Right lobe of liver (tissue), 6 donors: ENCODE results near the gene NCK1. TPM values are rescaled to one million over a fixed set of nuclear protein-coding genes. Genes with fewer than 3 reads are reported as not detected.

ENCODE experiments used
- ATAC-seq, 4 donors: fragments of 200-7000 bp; cut with Tn5 transposase; one replicate each; pipeline ENCODE4 v1.9.1; 2020; ENCODE audit warnings: mild to moderate bottlenecking in 4 of 4, moderate library complexity in 4 of 4
- DNase-seq, 3 donors: peaks; one replicate each; pipeline ENCODE4 v3.0.0-alpha.2; 2020
- H3K27ac ChIP-seq, 3 donors: fragments of 200-600 bp; one replicate each; pipeline ENCODE4 v1.8.0; 2022
- H3K27me3 ChIP-seq, 2 donors: fragments of 200-600 bp; one replicate each; pipeline ENCODE4 v1.8.0; 2022
- H3K36me3 ChIP-seq, 4 donors: fragments of 200-600 bp; sonication (generic) in 1 of 4; one replicate each; pipeline versions ENCODE4 v1.5.1 to v1.8.0; 2017 to 2022; ENCODE audit warnings: control low read depth in 1 of 4
- H3K4me1 ChIP-seq, 4 donors: fragments of 200-600 bp; sonication (generic) in 1 of 4; one replicate each; pipeline versions ENCODE4 v1.5.1 to v1.8.0; 2017 to 2022; ENCODE audit warnings: control low read depth in 1 of 4
- H3K4me3 ChIP-seq, 3 donors: fragments of 200-600 bp; one replicate each; pipeline ENCODE4 v1.8.0; 2022
- H3K9me3 ChIP-seq, 4 donors: fragments of 200-600 bp; sonication (generic) in 1 of 4; one replicate each; pipeline versions ENCODE4 v1.5.1 to v1.8.0; 2017 to 2022; ENCODE audit warnings: control low read depth in 1 of 4
- POLR2A ChIP-seq: fragments of 450-650 bp; IDR thresholded peaks from one replicate; pipeline ENCODE4 v1.6.1; 2017; ENCODE audit warnings: antibody characterized with exemption, mild to moderate bottlenecking
- WGBS: methylation state at CpG from one replicate; pipeline ENCODE4 v1.1.6; 2018; ENCODE audit warnings: low coverage, low lambda C conversion rate; ENCODE audit not compliant: insufficient coverage; ENCODE audit errors: missing lambda C conversion rate; 5-methylcytosine and 5-hydroxymethylcytosine counted together
- intact Hi-C, 2 donors: fragments of 100-400 bp; cut with DNase I; formaldehyde crosslinking; loops; one replicate each; pipeline versions ENCODE4 v1.11.2 to v1.14.1; 2022
- total RNA-seq, 6 experiments: library from RNA; depleted of rRNA in 2 of 6; stranded (reverse); fragments of >200 nt in 2 of 6; fragmentation: NEBNext Ultra II Directional in 3 of 6; extraction: Animal tissue kit (Norgen Biotek cat#: 25700) in 3 of 6; gene quantifications; one replicate each; pipeline versions ENCODE4 v1.1.0 to v1.2.4, GENCODE V29; 2016 to 2023
- TF ChIP-seq, protein P1 (sequence below), 4 donors: fragments of 200-600 bp in 3 of 4; fragments of 450-650 bp in 1 of 4; IDR thresholded peaks; one replicate each; pipeline versions ENCODE4 v1.5.1 to v1.8.0; 2016 to 2022; ENCODE audit warnings: antibody characterized with exemption in 4 of 4, mild to moderate bottlenecking in 2 of 4
- donor health status: DM: no; HTN: yes; CAD: no.
- donor health status: DM: no; HTN: no; CAD: no.
- donor health status: DM: no; HTN: no; CAD: no.
- donor health status: DM: no; HTN: yes; CAD: no.
- donor health status: DM: no; HTN: yes; CAD: no.

The NCK1 gene
- total RNA-seq, 6 experiments from 2014 or later, result 21.4 to 27.0 (median 23.7) TPM

- Histone ChIP-seq H3K27me3 (no peaks in the 10 kb centered on the region), H3K4me3 (no peak overlapping the region), H3K9me3 (no peaks in the 10 kb centered on the region), H3K27ac (no peak overlapping the region), H3K36me3 (no peaks in the 10 kb centered on the region), H3K4me1 (peaks cover 0 to 3% (median 0%) of the 10 kb centered on the region in 4 donors)
- intact Hi-C loops, result no loop called here
- TF ChIP-seq, protein P1, sequence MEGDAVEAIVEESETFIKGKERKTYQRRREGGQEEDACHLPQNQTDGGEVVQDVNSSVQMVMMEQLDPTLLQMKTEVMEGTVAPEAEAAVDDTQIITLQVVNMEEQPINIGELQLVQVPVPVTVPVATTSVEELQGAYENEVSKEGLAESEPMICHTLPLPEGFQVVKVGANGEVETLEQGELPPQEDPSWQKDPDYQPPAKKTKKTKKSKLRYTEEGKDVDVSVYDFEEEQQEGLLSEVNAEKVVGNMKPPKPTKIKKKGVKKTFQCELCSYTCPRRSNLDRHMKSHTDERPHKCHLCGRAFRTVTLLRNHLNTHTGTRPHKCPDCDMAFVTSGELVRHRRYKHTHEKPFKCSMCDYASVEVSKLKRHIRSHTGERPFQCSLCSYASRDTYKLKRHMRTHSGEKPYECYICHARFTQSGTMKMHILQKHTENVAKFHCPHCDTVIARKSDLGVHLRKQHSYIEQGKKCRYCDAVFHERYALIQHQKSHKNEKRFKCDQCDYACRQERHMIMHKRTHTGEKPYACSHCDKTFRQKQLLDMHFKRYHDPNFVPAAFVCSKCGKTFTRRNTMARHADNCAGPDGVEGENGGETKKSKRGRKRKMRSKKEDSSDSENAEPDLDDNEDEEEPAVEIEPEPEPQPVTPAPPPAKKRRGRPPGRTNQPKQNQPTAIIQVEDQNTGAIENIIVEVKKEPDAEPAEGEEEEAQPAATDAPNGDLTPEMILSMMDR (IDR thresholded peaks at IDR 0.05), result no peak
- WGBS, result 93% methylated on average over 2 of the region's 2 CpGs
- ATAC-seq (no peak), DNase-seq (no peak)
Measured at GRCh38 chr3:136910697-136911096, 48.7 kb downstream of the NCK1 start.

DNA sequence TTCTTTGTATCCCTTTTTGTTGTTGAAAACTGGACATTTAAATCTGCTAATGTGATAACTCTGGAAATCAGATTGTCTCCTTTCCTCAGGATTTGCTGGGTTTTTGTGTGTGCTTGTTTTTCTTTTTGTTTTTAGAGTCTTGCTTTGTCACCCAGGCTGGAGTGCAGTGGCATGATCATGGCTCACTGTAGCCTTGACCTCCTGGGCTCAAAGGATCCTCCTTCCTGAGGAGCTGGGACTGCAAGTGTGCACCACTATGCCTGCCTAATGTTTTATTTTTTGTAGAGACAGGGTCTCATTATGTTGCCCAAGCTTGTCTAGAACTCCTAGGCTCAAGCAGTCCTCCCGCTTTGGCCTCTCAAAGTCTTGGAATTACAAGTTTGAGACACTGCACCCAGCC is 51.2 kb downstream of the NCK1 start:
- intact Hi-C loops, result no loop called here
- TF ChIP-seq POLR2A, result no peak
- TF ChIP-seq, protein P1 (IDR thresholded peaks at IDR 0.05), result no peak
- H3K9me3 ChIP-seq, result no peaks in the 10 kb centered on the region
- H3K4me1 ChIP-seq, result peaks cover 0 to 3% (median 0%) of the 10 kb centered on the region in 4 donors
- H3K36me3 ChIP-seq, result no peaks in the 10 kb centered on the region
- no peak for ATAC-seq
- DNase-seq, result no peak
- H3K27me3 ChIP-seq, result no peaks in the 10 kb centered on the region
- H3K4me3 ChIP-seq, result no peak overlapping the region
- H3K27ac ChIP-seq, result no peak overlapping the region
- 100% methylated on average over 1 of the region's 1 CpG for WGBS

GRCh38 chr3:136914739-136915138 is 52.7 kb downstream of the NCK1 start:
- Histone ChIP-seq H3K36me3 (no peaks in the 10 kb centered on the region), H3K4me3 (no peak overlapping the region), H3K27me3 (no peaks in the 10 kb centered on the region), H3K4me1 (peaks cover 0 to 4% (median 0%) of the 10 kb centered on the region in 4 donors), H3K9me3 (no peaks in the 10 kb centered on the region), H3K27ac (no peak overlapping the region)
- peak in 1 of 4 donors; percentile 22 for ATAC-seq
- TF ChIP-seq, protein P1 (IDR thresholded peaks at IDR 0.05), result no peak
- no peak for TF ChIP-seq POLR2A
- DNase-seq, result no peak
- WGBS, result 100% methylated on average over 2 of the region's 3 CpGs
- intact Hi-C loops, result no loop called here

DNA sequence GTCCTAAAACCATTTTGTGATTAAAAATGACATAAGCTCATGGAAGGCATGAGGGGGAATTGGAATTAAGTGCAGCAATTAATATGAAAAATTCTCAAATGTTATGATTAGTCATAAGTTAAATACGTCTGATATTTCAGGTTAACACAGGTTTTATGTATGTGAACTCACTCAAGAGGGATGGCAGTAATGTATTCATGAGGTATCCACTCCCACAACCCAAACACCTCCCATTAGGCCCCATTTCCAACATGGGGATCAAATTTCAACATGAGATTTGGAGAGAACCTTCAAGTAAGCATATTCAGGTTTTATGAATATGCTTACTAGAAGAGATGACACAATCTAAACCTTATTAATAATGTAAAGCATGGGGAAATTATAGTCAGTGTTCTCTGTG is 54.2 kb downstream of the NCK1 start:
- no peak for DNase-seq
- Histone ChIP-seq H3K36me3 (no peaks in the 10 kb centered on the region), H3K4me3 (no peak overlapping the region), H3K9me3 (no peaks in the 10 kb centered on the region), H3K27ac (no peak overlapping the region), H3K27me3 (no peaks in the 10 kb centered on the region), H3K4me1 (peaks cover 0 to 18% (median 2%) of the 10 kb centered on the region in 4 donors)
- 100% methylated on average over 1 of the region's 1 CpG for WGBS
- intact Hi-C loops, result no loop called here
- no peak for ATAC-seq
- TF ChIP-seq, protein P1 (IDR thresholded peaks at IDR 0.05), result no peak
- TF ChIP-seq POLR2A, result no peak
